Stimulated activated CD8-positive, alpha-beta memory T cell treated with anti-CD3 and anti-CD28 coated beads, Interleukin-7, amount 100 ng/mL, for 4 hours (primary cell): ENCODE data around the gene NEDD4L.

Experiments used
- DNase-seq, 2 donors: peaks; one replicate each; pipeline ENCODE4 v3.0.0-alpha.2; 2020; ENCODE audit warnings: low read depth in 2 of 2

Gene NEDD4L

GRCh38 chr18:58232668-58233067, 188.6 kb downstream of the NEDD4L start:
- no peak for DNase-seq

- DNase-seq: no peak
These were observed 190.3 kb downstream of the NEDD4L start for GRCh38 chr18:58234359-58234741.

GRCh38 chr18:58235001-58235436, 191.0 kb downstream of the NEDD4L start:
- no peak for DNase-seq

- no peak for DNase-seq
These were observed 195.9 kb downstream of the NEDD4L start for GRCh38 chr18:58239879-58240278.

GRCh38 chr18:58241026-58241679, 197.1 kb downstream of the NEDD4L start:
- DNase-seq: no peak

- no peak for DNase-seq
These were observed 197.9 kb downstream of the NEDD4L start for GRCh38 chr18:58241877-58242276.

- DNase-seq: no peak
These were observed 198.4 kb downstream of the NEDD4L start for GRCh38 chr18:58242435-58242834.

- no peak for DNase-seq
These were observed 198.9 kb downstream of the NEDD4L start for GRCh38 chr18:58242968-58243367.

- no peak for DNase-seq
These were observed 199.4 kb downstream of the NEDD4L start for GRCh38 chr18:58243401-58243800.

GRCh38 chr18:58247363-58247834, 203.4 kb downstream of the NEDD4L start:
- DNase-seq: no peak

GRCh38 chr18:58249712-58250111, 205.7 kb downstream of the NEDD4L start:
- DNase-seq: no peak

- DNase-seq: no peak
These were observed 207.4 kb downstream of the NEDD4L start for GRCh38 chr18:58251416-58251815.

GRCh38 chr18:58252166-58252565, 208.1 kb downstream of the NEDD4L start:
- DNase-seq: no peak

- DNase-seq: no peak
These were observed 209.3 kb downstream of the NEDD4L start for GRCh38 chr18:58253318-58253717.

- DNase-seq: no peak
These were observed 209.8 kb downstream of the NEDD4L start for GRCh38 chr18:58253871-58254270.

GRCh38 chr18:58254873-58255511, 211.0 kb downstream of the NEDD4L start:
- no peak for DNase-seq

GRCh38 chr18:58255701-58256311, 211.8 kb downstream of the NEDD4L start:
- DNase-seq: no peak

- DNase-seq: no peak
These were observed 212.5 kb downstream of the NEDD4L start for GRCh38 chr18:58256316-58257080.

GRCh38 chr18:58257461-58257860, 213.4 kb downstream of the NEDD4L start:
- no peak for DNase-seq

- no peak for DNase-seq
These were observed 214.8 kb downstream of the NEDD4L start for GRCh38 chr18:58258692-58259342.

- DNase-seq: no peak
These were observed 219.3 kb downstream of the NEDD4L start for GRCh38 chr18:58263055-58263957.
